Measurements from ENCODE around the gene QDPR. TPM values are rescaled to one million over a fixed set of nuclear protein-coding genes. Genes with fewer than 3 reads are reported as not detected.

QDPR gene
- total and polyA plus RNA-seq, 9 of the 15 experiments (the other 6 are each of a cell fraction or from before 2014, with no cell fraction given): 5.7 to 29.7 (median 17.2) TPM

GRCh38 chr4:17492058-17492741 lies 19.7 kb downstream of the QDPR start:
- in situ Hi-C loops (cut with MboI): no loop called here
- H4K20me1 ChIP-seq (replicated peaks; ENCODE audit: control insufficient read depth, insufficient read depth, low read length): no peaks in the 10 kb centered on the region
- ChIA-PET POLR2A (interaction anchor here (0.6 kb wide), 2 partner anchors 25 to 1381 kb away, joined by 3 read pairs; no protein-coding TSS in a partner anchor), CTCF (ENCODE audit: low intra/inter-chr PET ratio) (no interaction called here)
- FAIRE-seq (no peak), DNase-seq (ENCODE audit: extremely low read depth in 1 of 4, low spot score in 3 of 4) (no peak), ATAC-seq (no peak)
- H2AFZ ChIP-seq (ENCODE audit: low read depth, low read length): no peak overlapping the region
- no peaks in the 10 kb centered on the region; a peak in 1 of 5 replicates for H3K27me3 ChIP-seq (ENCODE audit: control insufficient read depth in 2 of 2, insufficient read depth in 2 of 2, low read length in 2 of 2)
- H3K9ac ChIP-seq (ENCODE audit: insufficient read depth in 1 of 2, low read depth in 2 of 2, low read length in 2 of 2): no peak overlapping the region
- H3K9me1 ChIP-seq (ENCODE audit: control insufficient read depth, insufficient read depth, low read length): no peaks in the 10 kb centered on the region
- peaks cover 80% of the 10 kb centered on the region for H3K36me3 ChIP-seq (ENCODE audit: control insufficient read depth, insufficient read depth, low read length)
- no peaks in the 10 kb centered on the region for H3K9me3 ChIP-seq (replicated peaks; ENCODE audit: control insufficient read depth, insufficient read depth, low read depth, low read length)
- WGBS (ENCODE audit: insufficient coverage, low coverage, missing lambda C conversion rate): 77% methylated on average over 12 of the region's 15 CpGs
- TF ChIP-seq SPI1 (IDR thresholded peaks at IDR 0.05; ENCODE audit: borderline replicate concordance, low read depth, low read length) (no peak), NFIC (IDR thresholded peaks at IDR 0.05) (peak; percentile 50), ELF2 (CRISPR knock-in tag; IDR thresholded peaks at IDR 0.05) (no peak)
- peaks cover 8 to 16% of the 10 kb centered on the region in 2 experiments for H3K4me1 ChIP-seq (replicated peaks in 1 of 2; ENCODE audit: control insufficient read depth in 2 of 2, insufficient read depth in 2 of 2, low read length in 2 of 2)
- intact Hi-C loops (cut with micrococcal nuclease): no loop called here
- no peak overlapping the region for H3K27ac ChIP-seq (ENCODE audit: extremely low read depth, low read depth, low read length)
- no peak overlapping the region for H3K4me3 ChIP-seq
- no peak overlapping the region for H3K4me2 ChIP-seq (ENCODE audit: insufficient read depth, low read length)
- no TSS peak for BruUV-seq (replicated peaks)
- H3K79me2 ChIP-seq (ENCODE audit: control insufficient read depth, insufficient read depth, low read length): peaks cover 14% of the 10 kb centered on the region; the same call in 2 of the 3 replicates

DNA sequence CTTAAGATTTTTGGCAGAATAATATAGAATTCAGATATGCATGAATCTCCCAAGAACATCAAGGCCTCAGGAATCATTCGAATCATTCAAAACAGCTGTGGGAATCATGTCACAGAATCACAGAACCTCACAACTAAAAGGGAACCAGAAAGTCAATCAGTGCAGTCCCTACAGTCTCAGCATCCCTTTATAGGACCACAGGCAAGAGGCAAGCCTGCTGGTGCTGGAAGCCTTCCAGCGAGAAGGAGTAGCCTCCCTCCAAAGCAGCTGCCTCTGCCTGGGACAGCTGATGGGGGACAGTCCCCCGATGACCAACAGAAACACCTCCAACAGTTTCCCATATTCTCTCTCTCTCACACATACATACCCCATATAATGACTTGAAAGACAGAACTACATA lies 20.7 kb downstream of the QDPR start:
- no peaks in the 10 kb centered on the region for H3K9me3 ChIP-seq (replicated peaks; ENCODE audit: control insufficient read depth, insufficient read depth, low read depth, low read length)
- POLR2A ChIA-PET: no interaction called here
- no peaks in the 10 kb centered on the region for H3K9me1 ChIP-seq (ENCODE audit: control insufficient read depth, insufficient read depth, low read length)
- intact Hi-C loops (cut with micrococcal nuclease) (no loop called here), in situ Hi-C loops (cut with MboI) (no loop called here)
- CTCF ChIA-PET (ENCODE audit: low intra/inter-chr PET ratio): no interaction called here
- no peak overlapping the region for H3K4me2 ChIP-seq (ENCODE audit: insufficient read depth, low read length)
- peaks cover 14% of the 10 kb centered on the region; the same call in 2 of the 3 replicates for H3K79me2 ChIP-seq (ENCODE audit: control insufficient read depth, insufficient read depth, low read length)
- no peaks in the 10 kb centered on the region for H4K20me1 ChIP-seq (replicated peaks; ENCODE audit: control insufficient read depth, insufficient read depth, low read length)
- H3K9ac ChIP-seq (ENCODE audit: insufficient read depth in 1 of 2, low read depth in 2 of 2, low read length in 2 of 2): no peak overlapping the region
- H3K27ac ChIP-seq (ENCODE audit: extremely low read depth, low read depth, low read length): no peak overlapping the region
- H2AFZ ChIP-seq (ENCODE audit: low read depth, low read length): no peak overlapping the region
- WGBS (ENCODE audit: insufficient coverage, low coverage, missing lambda C conversion rate): 64% methylated on average over 3 of the region's 3 CpGs
- peaks cover 87% of the 10 kb centered on the region for H3K36me3 ChIP-seq (ENCODE audit: control insufficient read depth, insufficient read depth, low read length)
- no peak for DNase-seq (ENCODE audit: extremely low read depth in 1 of 4, low spot score in 3 of 4)
- ATAC-seq: no peak
- peaks cover 8 to 16% of the 10 kb centered on the region in 2 experiments for H3K4me1 ChIP-seq (replicated peaks in 1 of 2; ENCODE audit: control insufficient read depth in 2 of 2, insufficient read depth in 2 of 2, low read length in 2 of 2)
- H3K27me3 ChIP-seq (ENCODE audit: control insufficient read depth in 2 of 2, insufficient read depth in 2 of 2, low read length in 2 of 2): no peaks in the 10 kb centered on the region; a peak in 1 of 5 replicates
- no peak overlapping the region for H3K4me3 ChIP-seq
- TF ChIP-seq DACH1 (IDR thresholded peaks at IDR 0.05; ENCODE audit: partially characterized antibody) (no peak), KDM1A (IDR thresholded peaks at IDR 0.05) (0 out of 4 replicates have a peak, but pooled peaks of 1 of the 2 experiments have one; percentile 30), CXXC5 (CRISPR knock-in tag; IDR thresholded peaks at IDR 0.05) (no peak), NR3C1 (CRISPR knock-in tag; IDR thresholded peaks at IDR 0.05) (no peak)
- FAIRE-seq: no peak
- no TSS peak for BruUV-seq (replicated peaks)

Measured in K562 (cell line).